H1 (cell line): ENCODE data around the gene DISP3. TPM values are rescaled to one million over a fixed set of nuclear protein-coding genes. Genes with fewer than 3 reads are reported as not detected.

Experiments
- CTCF ChIA-PET: fragments of 300-600 bp; sonication (Branson Sonifier 250); formaldehyde crosslinking; loops from one replicate; lab custom pipeline; 2021; ENCODE audit not compliant: partially characterized antibody; lab: Charles Lee
- POLR2A ChIA-PET: fragments of 300-600 bp; sonication (Branson Sonifier 250); formaldehyde crosslinking; loops from one replicate; lab custom pipeline; 2021; ENCODE audit warnings: inconsistent platforms; ENCODE audit not compliant: partially characterized antibody; lab: Charles Lee
- DNase-seq, 2 experiments: peaks; one replicate each; pipeline versions ENCODE4 v3.0.0 to v3.0.0-alpha.2; 2010 to 2022; ENCODE audit warnings: low spot score in 2 of 2, low read depth in 1 of 2, mixed read lengths in 1 of 2
- FAIRE-seq: peaks from 2 replicates; lab custom pipeline; 2011; peaks lifted over from hg19 to GRCh38; lab: Jason Lieb, UNC
- H2AFZ ChIP-seq: 2 replicates; pipeline ENCODE4 v1.8.1; 2012; ENCODE audit warnings: low read length, inconsistent platforms
- H2AK5ac ChIP-seq: 2 replicates; pipeline ENCODE4 v1.6.1; 2013; ENCODE audit warnings: low read depth, low read length
- H2BK120ac ChIP-seq: replicated peaks from 2 replicates; pipeline ENCODE3; 2013; ENCODE audit warnings: low read depth, low read length, inconsistent platforms
- H2BK12ac ChIP-seq: 2 replicates; pipeline ENCODE4 v1.6.1; 2013; ENCODE audit warnings: low read depth, low read length
- H2BK15ac ChIP-seq: 2 replicates; pipeline ENCODE4 v1.6.1; 2013; ENCODE audit warnings: low read length
- H2BK20ac ChIP-seq: 2 replicates; pipeline ENCODE4 v1.6.1; 2013; ENCODE audit warnings: low read length
- H2BK5ac ChIP-seq: 2 replicates; pipeline ENCODE4 v1.6.1; 2013; ENCODE audit warnings: low read depth, low read length
- H3K14ac ChIP-seq: 2 replicates; pipeline ENCODE4 v1.6.1; 2013; ENCODE audit warnings: inconsistent platforms; ENCODE audit not compliant: insufficient read length
- H3K18ac ChIP-seq: 2 replicates; pipeline ENCODE4 v1.6.1; 2013; ENCODE audit warnings: low read length; ENCODE audit errors: extremely low read depth
- H3K23ac ChIP-seq: 2 replicates; pipeline ENCODE4 v1.6.1; 2013; ENCODE audit warnings: inconsistent platforms; ENCODE audit not compliant: insufficient read length
- H3K23me2 ChIP-seq: 2 replicates; pipeline ENCODE4 v1.6.1; 2013; ENCODE audit warnings: low read depth, low read length
- H3K27ac ChIP-seq: 2 replicates; pipeline ENCODE4 v1.6.1; 2011; ENCODE audit warnings: low read depth, low read length, inconsistent platforms
- H3K27me3 ChIP-seq, 4 experiments: replicated peaks in 1 of 4; 1 replicate in 1 of 4; 2 replicates in 3 of 4; pipeline versions ENCODE4 v1.6.1 to v1.8.1; 2011 to 2013; ENCODE audit warnings: low read length in 3 of 4, mild to moderate bottlenecking in 3 of 4, inconsistent platforms in 2 of 4, mixed read lengths in 2 of 4, moderate library complexity in 1 of 4; ENCODE audit not compliant: control insufficient read depth in 3 of 4, insufficient read depth in 3 of 4; ENCODE audit errors: extremely low read depth in 1 of 4
- H3K36me3 ChIP-seq, 4 experiments: 2 replicates each; pipeline versions ENCODE4 v1.6.1 to v1.8.1; 2011 to 2013; ENCODE audit warnings: mild to moderate bottlenecking in 4 of 4, low read length in 3 of 4, moderate library complexity in 2 of 4, control low read depth in 1 of 4, inconsistent platforms in 1 of 4; ENCODE audit not compliant: insufficient read depth in 4 of 4, control insufficient read depth in 2 of 4
- H3K4ac ChIP-seq: replicated peaks from 2 replicates; pipeline ENCODE3; 2013; ENCODE audit warnings: low read length, low read depth, mixed read lengths, inconsistent platforms; ENCODE audit not compliant: insufficient read length
- H3K4me1 ChIP-seq, 4 experiments: replicated peaks in 1 of 4; 1 replicate in 1 of 4; 2 replicates in 3 of 4; pipeline versions ENCODE4 v1.6.1 to v1.8.1; 2011 to 2013; ENCODE audit warnings: low read length in 3 of 4, inconsistent platforms in 2 of 4, mixed read lengths in 1 of 4; ENCODE audit not compliant: insufficient read depth in 4 of 4, control insufficient read depth in 3 of 4
- H3K4me2 ChIP-seq, 2 experiments: 2 replicates each; pipeline versions ENCODE4 v1.6.1 to v1.8.1; 2011 to 2013; ENCODE audit warnings: low read depth in 2 of 2, low read length in 2 of 2, control low read depth in 1 of 2, inconsistent platforms in 1 of 2, mild to moderate bottlenecking in 1 of 2; ENCODE audit not compliant: insufficient read depth in 1 of 2
- H3K4me3 ChIP-seq, 4 experiments: fragments of 200-600, 300-600 bp in 1 of 4; sonication (generic), shearing (Covaris generic), sonication (Bioruptor Twin) in 1 of 4; 2 replicates each; pipeline versions ENCODE4 v1.5.1 to v1.8.1; 2011 to 2016; ENCODE audit warnings: low read length in 4 of 4, low read depth in 3 of 4, control low read depth in 2 of 4, inconsistent platforms in 2 of 4, mild to moderate bottlenecking in 2 of 4, mixed read lengths in 1 of 4, moderate library complexity in 1 of 4; ENCODE audit not compliant: insufficient read depth in 2 of 4; ENCODE audit errors: extremely low read depth in 1 of 4
- H3K56ac ChIP-seq: replicated peaks from 2 replicates; pipeline ENCODE3; 2013; ENCODE audit warnings: low read depth, mild to moderate bottlenecking, mixed read lengths, low read length, inconsistent platforms; ENCODE audit not compliant: insufficient read length
- H3K79me1 ChIP-seq: 2 replicates; pipeline ENCODE4 v1.6.1; 2013; ENCODE audit warnings: low read depth, low read length, control low read depth
- H3K79me2 ChIP-seq, 2 experiments: 2 replicates each; pipeline versions ENCODE4 v1.6.1 to v1.8.1; 2012 to 2013; ENCODE audit warnings: low read length in 2 of 2, mild to moderate bottlenecking in 2 of 2, inconsistent platforms in 1 of 2; ENCODE audit not compliant: insufficient read depth in 2 of 2, control insufficient read depth in 1 of 2
- H3K9ac ChIP-seq, 4 experiments: replicated peaks in 1 of 4; 1 replicate in 1 of 4; 2 replicates in 3 of 4; pipeline versions ENCODE4 v1.6.1 to v1.8.1; 2011 to 2013; ENCODE audit warnings: low read depth in 3 of 4, low read length in 3 of 4, control low read depth in 2 of 4, mild to moderate bottlenecking in 2 of 4, moderate library complexity in 2 of 4, inconsistent platforms in 1 of 4; ENCODE audit errors: extremely low read depth in 1 of 4
- H3K9me3 ChIP-seq, 2 experiments: 2 replicates each; pipeline versions ENCODE4 v1.6.1 to v1.8.1; 2012 to 2013; ENCODE audit warnings: mild to moderate bottlenecking in 2 of 2, moderate library complexity in 2 of 2, control low read depth in 1 of 2, inconsistent platforms in 1 of 2, low read depth in 1 of 2, low read length in 1 of 2, mixed read lengths in 1 of 2; ENCODE audit not compliant: insufficient read depth in 2 of 2
- H4K20me1 ChIP-seq, 2 experiments: replicated peaks in 1 of 2; 2 replicates each; pipeline versions ENCODE3 to v1.8.1; 2011 to 2013; ENCODE audit warnings: inconsistent platforms in 2 of 2, low read length in 2 of 2, mild to moderate bottlenecking in 1 of 2; ENCODE audit not compliant: insufficient read depth in 2 of 2, control insufficient read depth in 1 of 2
- H4K5ac ChIP-seq: 2 replicates; pipeline ENCODE4 v1.6.1; 2013; ENCODE audit warnings: low read length, low read depth, mixed read lengths, inconsistent platforms; ENCODE audit not compliant: insufficient read length
- H4K8ac ChIP-seq: 2 replicates; pipeline ENCODE4 v1.8.0; 2013; ENCODE audit warnings: mild to moderate bottlenecking, moderate library complexity, low read length, inconsistent platforms; ENCODE audit not compliant: insufficient read depth; ENCODE audit errors: extremely low read depth
- H4K91ac ChIP-seq: replicated peaks from 2 replicates; pipeline ENCODE3; 2013; ENCODE audit warnings: low read length, mixed read lengths, inconsistent platforms; ENCODE audit not compliant: insufficient read length
- BACH1 ChIP-seq: IDR thresholded peaks from 2 replicates; pipeline ENCODE4 v1.6.1; 2012; ENCODE audit warnings: low read length, improper control_type of control experiment
- CBX5 ChIP-seq: fragments of 300-800, 300-1000 bp; sonication (generic); IDR thresholded peaks from 2 replicates; pipeline ENCODE4 v1.7.1; 2016; ENCODE audit warnings: antibody characterized with exemption, low read length, low read depth
- CHD1 ChIP-seq: IDR thresholded peaks from 2 replicates; pipeline ENCODE4 v1.6.1; 2012; ENCODE audit warnings: low read depth, low read length, improper control_type of control experiment
- EP300 ChIP-seq, 2 experiments: IDR thresholded peaks; 1 replicate in 1 of 2; 2 replicates in 1 of 2; pipeline ENCODE4 v1.6.1; 2011 to 2012; ENCODE audit warnings: low read depth in 2 of 2, low read length in 2 of 2, mild to moderate bottlenecking in 2 of 2, borderline replicate concordance in 1 of 2, inconsistent platforms in 1 of 2, moderate library complexity in 1 of 2
- EZH2 ChIP-seq: fragments of 200-600 bp; sonication (generic); IDR thresholded peaks from 2 replicates; pipeline ENCODE4 v1.7.1; 2012; ENCODE audit warnings: low read depth, mild to moderate bottlenecking, moderate library complexity, low read length, inconsistent platforms; ENCODE audit not compliant: severe bottlenecking
- FOSL1 ChIP-seq: IDR thresholded peaks from 2 replicates; pipeline ENCODE4 v1.6.1; 2011; ENCODE audit warnings: mild to moderate bottlenecking, low read depth, low read length, moderate library complexity; ENCODE audit not compliant: insufficient read depth
- KDM4A ChIP-seq: IDR thresholded peaks from one replicate; pipeline ENCODE4 v1.7.1; 2012; ENCODE audit warnings: low read depth, mild to moderate bottlenecking, moderate library complexity, low read length, inconsistent platforms; ENCODE audit not compliant: severe bottlenecking
- NANOG ChIP-seq: IDR thresholded peaks from 2 replicates; pipeline ENCODE4 v1.6.1; 2011; ENCODE audit warnings: low read length, low read depth, mild to moderate bottlenecking, inconsistent platforms; ENCODE audit not compliant: insufficient read depth, poor library complexity, severe bottlenecking
- POLR2AphosphoS5 ChIP-seq: IDR thresholded peaks from 2 replicates; pipeline ENCODE4 v1.6.1; 2011; ENCODE audit warnings: low read depth, low read length
- POU5F1 ChIP-seq: IDR thresholded peaks from 2 replicates; pipeline ENCODE4 v1.6.1; 2011; ENCODE audit warnings: low read depth, mild to moderate bottlenecking, low read length, moderate library complexity
- SIX5 ChIP-seq: IDR thresholded peaks from 2 replicates; pipeline ENCODE4 v1.6.1; 2011; ENCODE audit warnings: mild to moderate bottlenecking, low read depth, low read length
- SP1 ChIP-seq: IDR thresholded peaks from 2 replicates; pipeline ENCODE4 v1.6.1; 2011; ENCODE audit warnings: low read depth, low read length
- WGBS, 2 experiments: shearing (Covaris generic) in 1 of 2; methylation state at CpG; one replicate each; pipeline versions ENCODE4 v1.1.6 to v1.1.7; 2013 to 2015; ENCODE audit warnings: low lambda C conversion rate in 2 of 2, mixed read lengths in 2 of 2, inconsistent platforms in 1 of 2, low coverage in 1 of 2, missing lambda C conversion rate in 1 of 2; ENCODE audit not compliant: insufficient replicate concordance in 2 of 2, insufficient coverage in 1 of 2, insufficient read length in 1 of 2; ENCODE audit errors: extremely low coverage in 1 of 2, missing lambda C conversion rate in 1 of 2; 5-methylcytosine and 5-hydroxymethylcytosine counted together
- polyA plus RNA-seq, 7 experiments: library from polyadenylated mRNA; depleted of rRNA in 3 of 7; stranded (reverse) in 5 of 7; unstranded in 2 of 7; fragments of >200 nt in 5 of 7; fragments of 200-250 nt in 2 of 7; gene quantifications; 1 replicate in 5 of 7; 2 replicates in 1 of 7; 4 replicates in 1 of 7; pipeline versions ENCODE4 v1.2.1 to v1.2.3, GENCODE V29; 2011 to 2013; ENCODE audit warnings: missing spikeins in 2 of 7, mixed read lengths in 2 of 7
- total RNA-seq: library from RNA; stranded (reverse); fragmentation: NEBNext Ultra II Directional; extraction: Animal tissue kit (Norgen Biotek cat#: 25700); gene quantifications from 2 replicates; pipeline ENCODE4 v1.2.1, GENCODE V29; 2021
- TF ChIP-seq, protein P1 (sequence below): IDR thresholded peaks from 2 replicates; pipeline ENCODE4 v1.6.1; 2011; ENCODE audit warnings: low read length, improper control_type of control experiment

Gene DISP3
- total and polyA plus RNA-seq, 2 of the 8 experiments (the other 6 are each of a cell fraction or from before 2014, with no cell fraction given), result 3.4 to 4.6 TPM

GRCh38 chr1:11525516-11525915 lies 46.6 kb downstream of the DISP3 start:
- Histone ChIP-seq H3K14ac (no peak overlapping the region), H3K27me3 (no peaks in the 10 kb centered on the region), H3K36me3 (no peaks in the 10 kb centered on the region), H3K4ac (no peak overlapping the region), H2BK5ac (no peak overlapping the region), H4K91ac (no peak overlapping the region), H3K23ac (no peak overlapping the region), H2BK12ac (no peak overlapping the region), H3K27ac (no peak overlapping the region), H3K4me1 (peaks cover 0 to 1% (median 0%) of the 10 kb centered on the region in 4 experiments; a peak in 2 of 7 replicates), H3K4me2 (no peak overlapping the region), H3K23me2 (no peaks in the 10 kb centered on the region), H3K9ac (no peak overlapping the region), H3K79me2 (no peaks in the 10 kb centered on the region), H2BK20ac (no peak overlapping the region), H2AFZ (no peak overlapping the region), H3K18ac (no peak overlapping the region), H3K56ac (no peak overlapping the region), H3K9me3 (no peaks in the 10 kb centered on the region), H2BK15ac (no peak overlapping the region), H3K4me3 (no peak overlapping the region), H4K20me1 (no peaks in the 10 kb centered on the region), H2BK120ac (no peak overlapping the region), H4K8ac (no peak overlapping the region), H2AK5ac (no peak overlapping the region), H3K79me1 (no peaks in the 10 kb centered on the region), H4K5ac (no peak overlapping the region)
- 88% methylated on average over 7 of the region's 7 CpGs; no CpG with 5 or more reads in 1 of the 2 experiments for WGBS, 2 experiments
- ChIA-PET CTCF (interaction anchor here (0.6 to 1.1 kb wide), 2 partner anchors 11 to 195 kb away, joined by 3 to 4 read pairs; no protein-coding TSS in a partner anchor), POLR2A (interaction anchor here (0.9 to 1.0 kb wide), 2 partner anchors 13 to 46 kb away, joined by 3 to 4 read pairs; partner anchors contain the start of gene DISP3)
- DNase-seq (no peak), FAIRE-seq (no peak)
- TF ChIP-seq BACH1, result no peak
- no peak for TF ChIP-seq CBX5
- no peak for TF ChIP-seq CHD1
- no peak for TF ChIP-seq SP1
- no peak for TF ChIP-seq EZH2
- TF ChIP-seq, protein P1, sequence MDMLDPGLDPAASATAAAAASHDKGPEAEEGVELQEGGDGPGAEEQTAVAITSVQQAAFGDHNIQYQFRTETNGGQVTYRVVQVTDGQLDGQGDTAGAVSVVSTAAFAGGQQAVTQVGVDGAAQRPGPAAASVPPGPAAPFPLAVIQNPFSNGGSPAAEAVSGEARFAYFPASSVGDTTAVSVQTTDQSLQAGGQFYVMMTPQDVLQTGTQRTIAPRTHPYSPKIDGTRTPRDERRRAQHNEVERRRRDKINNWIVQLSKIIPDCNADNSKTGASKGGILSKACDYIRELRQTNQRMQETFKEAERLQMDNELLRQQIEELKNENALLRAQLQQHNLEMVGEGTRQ, result no peak
- no peak for TF ChIP-seq POU5F1
- TF ChIP-seq FOSL1, result no peak
- no peak for TF ChIP-seq KDM4A
- no peak for TF ChIP-seq SIX5
- no peak for TF ChIP-seq NANOG
- no peak for TF ChIP-seq EP300 (IDR thresholded peaks at IDR 0.05; ENCODE audit: borderline replicate concordance in 1 of 2, low read depth in 2 of 2, low read length in 2 of 2)
- TF ChIP-seq POLR2AphosphoS5, result no peak
